GM19468 (cell line): Measurements from ENCODE around the gene IQSEC3.

Source experiments
- ATAC-seq: cut with Tn5 transposase; IDR thresholded peaks from one replicate; pipeline ENCODE4 v1.9.1; 2021; ENCODE audit warnings: mild to moderate bottlenecking, moderate library complexity, moderate number of reproducible peaks; ENCODE audit not compliant: unreplicated experiment; ENCODE audit errors: extremely low read depth

IQSEC3 gene

GRCh38 chr12:155646-156045, 89.1 kb downstream of the IQSEC3 start:
- ATAC-seq, result no peak

- ATAC-seq, result no peak
Measured at GRCh38 chr12:156945-157344, 90.4 kb downstream of the IQSEC3 start.

GRCh38 chr12:157644-158043, 91.1 kb downstream of the IQSEC3 start:
- no peak for ATAC-seq

GRCh38 chr12:159156-159782, 92.7 kb downstream of the IQSEC3 start:
- no peak for ATAC-seq

- no peak for ATAC-seq
Measured at GRCh38 chr12:160858-161257, 94.3 kb downstream of the IQSEC3 start.

- no peak for ATAC-seq
Measured at GRCh38 chr12:161823-162222, 95.3 kb downstream of the IQSEC3 start.

GRCh38 chr12:162467-163307, 96.1 kb downstream of the IQSEC3 start:
- no peak for ATAC-seq

GRCh38 chr12:163406-163986, 96.9 kb downstream of the IQSEC3 start:
- ATAC-seq, result no peak

- no peak for ATAC-seq
Measured at GRCh38 chr12:164207-164606, 97.6 kb downstream of the IQSEC3 start.

- ATAC-seq, result no peak
Measured at GRCh38 chr12:165862-166368, 99.3 kb downstream of the IQSEC3 start.

GRCh38 chr12:166425-167075, 100.0 kb downstream of the IQSEC3 start:
- no peak for ATAC-seq

- ATAC-seq, result no peak
Measured at GRCh38 chr12:167959-168600, 101.5 kb downstream of the IQSEC3 start.

GRCh38 chr12:168763-169525, 102.4 kb downstream of the IQSEC3 start:
- no peak for ATAC-seq

GRCh38 chr12:169528-170370, 103.2 kb downstream of the IQSEC3 start:
- ATAC-seq, result no peak

GRCh38 chr12:170371-171225, 104.0 kb downstream of the IQSEC3 start:
- no peak for ATAC-seq

GRCh38 chr12:171276-171675, 104.7 kb downstream of the IQSEC3 start:
- no peak for ATAC-seq

GRCh38 chr12:171743-172676, 105.4 kb downstream of the IQSEC3 start:
- ATAC-seq, result no peak
